ENCODE results near the gene TPPP2. TPM values are rescaled to one million over a fixed set of nuclear protein-coding genes. Genes with fewer than 3 reads are reported as not detected.

Gene TPPP2
- total RNA-seq, 1 experiment from 2014 or later = not detected

GRCh38 chr14:21071225-21072030, 41.4 kb downstream of the TPPP2 start:
- Histone ChIP-seq H3K27ac (ENCODE audit: low read length) (no peak overlapping the region), H3F3A (ENCODE audit: low read length, unreplicated experiment) (no peaks in the 10 kb centered on the region), H3K79me2 (ENCODE audit: low read length) (no peaks in the 10 kb centered on the region), H3K4me1 (ENCODE audit: insufficient read depth, low read length) (peaks cover 6% of the 10 kb centered on the region; the same call in 1 of the 2 replicates), H3K4me3 (ENCODE audit: low read length) (peak overlapping the region; percentile 72), H2AFZ (ENCODE audit: low read length) (peak overlapping the region; percentile 41; the same call in 1 of the 2 replicates), H3K4me2 (ENCODE audit: low read length) (peak overlapping the region; percentile 93), H3K27me3 (ENCODE audit: low read length) (peaks cover 44% of the 10 kb centered on the region), H3K9me3 (ENCODE audit: low read length) (no peaks in the 10 kb centered on the region), H3K9me2 (replicated peaks; ENCODE audit: low read length) (no peaks in the 10 kb centered on the region), H3K36me3 (ENCODE audit: low read depth, low read length) (no peaks in the 10 kb centered on the region), H4K20me1 (ENCODE audit: low read length) (no peaks in the 10 kb centered on the region), H3K9ac (ENCODE audit: low read length) (no peak overlapping the region)
- no peak for TF ChIP-seq CTCF (conservative IDR thresholded peaks at IDR 0.05; ENCODE audit: low read depth, low read length)
- no peak for TF ChIP-seq EZH2phosphoT487 (IDR thresholded peaks at IDR 0.05; ENCODE audit: borderline replicate concordance, low read length)
- no peak for TF ChIP-seq EZH2 (IDR thresholded peaks at IDR 0.05; ENCODE audit: low read length, unreplicated experiment)
- ChIA-PET CTCF (interaction anchor here (0.7 kb wide), 1 partner anchor 21 kb away, joined by 3 read pairs; no protein-coding TSS in a partner anchor), POLR2A (ENCODE audit: unreplicated experiment) (interaction anchor here (0.6 kb wide), 1 partner anchor 15 kb away, joined by 11 read pairs; no protein-coding TSS in a partner anchor)
- no TSS peak for BruUV-seq (replicated peaks)
- peak; percentile 11 for DNase-seq
- peak; percentile 5 for ATAC-seq
- intact Hi-C loops (cut with micrococcal nuclease) = no loop called here

- ChIA-PET POLR2A (ENCODE audit: unreplicated experiment) (interaction anchor here (0.6 kb wide), 1 partner anchor 14 kb away, joined by 11 read pairs; no protein-coding TSS in a partner anchor), CTCF (interaction anchor here (0.7 kb wide), 1 partner anchor 20 kb away, joined by 3 read pairs; no protein-coding TSS in a partner anchor)
- TF ChIP-seq CTCF (conservative IDR thresholded peaks at IDR 0.05; ENCODE audit: low read depth, low read length) = no peak
- Histone ChIP-seq H3K4me3 (ENCODE audit: low read length) (0 out of 2 replicates have a peak overlapping the region, but pooled peaks have one; percentile 72), H3K9me2 (replicated peaks; ENCODE audit: low read length) (no peaks in the 10 kb centered on the region), H3K27ac (ENCODE audit: low read length) (no peak overlapping the region), H2AFZ (ENCODE audit: low read length) (no peak overlapping the region), H3K4me1 (ENCODE audit: insufficient read depth, low read length) (peaks cover 6% of the 10 kb centered on the region; the same call in 1 of the 2 replicates), H3K79me2 (ENCODE audit: low read length) (no peaks in the 10 kb centered on the region), H3K9me3 (ENCODE audit: low read length) (no peaks in the 10 kb centered on the region), H3K9ac (ENCODE audit: low read length) (no peak overlapping the region), H4K20me1 (ENCODE audit: low read length) (no peaks in the 10 kb centered on the region), H3F3A (ENCODE audit: low read length, unreplicated experiment) (no peaks in the 10 kb centered on the region), H3K4me2 (ENCODE audit: low read length) (peak overlapping the region; percentile 93; the same call in 1 of the 2 replicates), H3K27me3 (ENCODE audit: low read length) (peaks cover 43% of the 10 kb centered on the region), H3K36me3 (ENCODE audit: low read depth, low read length) (no peaks in the 10 kb centered on the region)
- ATAC-seq = no peak
- intact Hi-C loops (cut with micrococcal nuclease) = no loop called here
- DNase-seq = no peak
- BruUV-seq (replicated peaks) = no TSS peak
These were observed 42.0 kb downstream of the TPPP2 start for GRCh38 chr14:21072031-21072473.
